Stimulated activated naive CD8-positive, alpha-beta T cell treated with anti-CD3 and anti-CD28 coated beads, Interleukin-15, amount 100 ng/mL, for 72 hours (primary cell): ENCODE results near the gene PCDHGA11.

Experiments used
- ATAC-seq: fragments of 150-1000 bp; cut with Tn5 transposase; 2 replicates; pipeline ENCODE4 v1.10.0; 2021; ENCODE audit warnings: mild to moderate bottlenecking, moderate library complexity
- DNase-seq, 2 donors: peaks; one replicate each; pipeline ENCODE4 v3.0.0; 2021 to 2022
- H3K27ac Mint-ChIP-seq, 2 donors: one replicate each; pipeline ENCODE4 v1.8.0; 2022; ENCODE audit warnings: mild to moderate bottlenecking in 2 of 2, mixed read lengths in 2 of 2, moderate library complexity in 2 of 2
- H3K27me3 Mint-ChIP-seq: one replicate; pipeline ENCODE4 v1.8.0; 2022; ENCODE audit warnings: mixed read lengths
- H3K4me1 Mint-ChIP-seq: one replicate; pipeline ENCODE4 v1.8.0; 2022; ENCODE audit warnings: mild to moderate bottlenecking, mixed read lengths
- H3K4me3 Mint-ChIP-seq, 2 donors: one replicate each; pipeline ENCODE4 v1.8.0; 2022; ENCODE audit warnings: mild to moderate bottlenecking in 2 of 2, mixed read lengths in 2 of 2, moderate library complexity in 1 of 2
- H3K9me3 Mint-ChIP-seq, 2 donors: one replicate each; pipeline ENCODE4 v1.8.0; 2022; ENCODE audit warnings: mixed read lengths in 2 of 2

PCDHGA11 gene

DNA sequence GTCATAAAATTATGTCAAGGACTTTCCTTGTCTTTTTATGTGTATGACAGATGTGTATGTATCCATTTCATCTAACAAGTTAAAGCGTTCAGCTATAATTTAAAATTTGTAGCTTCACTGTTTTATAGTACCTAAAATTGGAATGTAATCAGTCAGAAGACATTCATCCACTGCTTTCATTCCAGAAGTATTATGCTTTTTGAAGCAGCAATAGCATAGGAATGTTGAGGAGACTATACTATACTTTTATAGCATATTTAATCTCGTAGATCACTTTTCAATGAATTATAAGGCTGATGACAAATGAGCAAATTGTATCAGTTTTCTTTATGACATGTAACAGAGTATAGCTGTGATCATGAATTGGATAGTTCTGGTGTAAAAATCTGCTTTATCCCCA, 16.4 kb downstream of the PCDHGA11 start:
- H3K4me3 Mint-ChIP-seq: no peak overlapping the region
- no peak overlapping the region for H3K27ac Mint-ChIP-seq
- DNase-seq (no peak), ATAC-seq (no peak)
- H3K27me3 Mint-ChIP-seq: peaks cover 30% of the 10 kb centered on the region
- H3K4me1 Mint-ChIP-seq: peaks cover under 1% of the 10 kb centered on the region
- peaks cover 9 to 28% of the 10 kb centered on the region in 2 donors for H3K9me3 Mint-ChIP-seq

DNA sequence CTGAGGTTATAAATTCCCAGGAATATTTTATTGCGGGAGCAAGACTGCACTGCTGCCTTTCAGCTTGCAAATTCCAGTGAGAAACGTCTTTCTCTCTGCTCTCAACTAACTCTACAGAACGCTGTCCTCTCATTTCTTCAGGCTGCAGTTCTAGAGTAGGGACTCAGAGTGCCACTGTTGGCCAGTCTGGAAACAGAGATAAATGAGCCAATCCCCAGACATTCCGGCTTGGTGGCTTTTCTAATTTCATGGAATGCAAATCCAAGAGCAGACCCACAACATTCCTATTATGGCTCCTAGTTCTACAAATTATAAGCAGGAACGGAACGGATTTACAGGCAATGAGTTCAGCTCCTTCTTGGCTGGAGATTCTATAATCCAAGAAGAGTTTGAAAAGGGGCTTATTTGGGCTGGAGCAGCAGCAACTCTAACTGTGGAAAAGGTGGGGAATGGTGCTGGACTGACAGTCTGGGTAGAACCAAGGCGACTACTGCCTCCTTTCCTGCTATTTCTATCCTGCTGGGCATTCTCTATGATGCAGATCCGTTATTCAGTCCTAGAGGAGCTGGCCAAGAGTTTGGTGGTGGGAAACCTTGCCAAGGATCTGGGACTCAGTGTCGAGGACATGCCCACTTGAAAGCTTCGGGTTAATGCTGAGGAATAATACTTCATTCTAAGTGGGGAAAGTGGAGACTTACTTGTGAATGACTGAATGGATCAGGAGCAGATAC, 18.7 kb downstream of the PCDHGA11 start:
- H3K4me1 Mint-ChIP-seq: no peaks in the 10 kb centered on the region
- H3K9me3 Mint-ChIP-seq: peaks cover 4 to 13% of the 10 kb centered on the region in 2 donors
- no peak for DNase-seq
- no peak for ATAC-seq
- no peak overlapping the region for H3K27ac Mint-ChIP-seq
- H3K4me3 Mint-ChIP-seq: no peak overlapping the region
- H3K27me3 Mint-ChIP-seq: peaks cover 24% of the 10 kb centered on the region

DNA sequence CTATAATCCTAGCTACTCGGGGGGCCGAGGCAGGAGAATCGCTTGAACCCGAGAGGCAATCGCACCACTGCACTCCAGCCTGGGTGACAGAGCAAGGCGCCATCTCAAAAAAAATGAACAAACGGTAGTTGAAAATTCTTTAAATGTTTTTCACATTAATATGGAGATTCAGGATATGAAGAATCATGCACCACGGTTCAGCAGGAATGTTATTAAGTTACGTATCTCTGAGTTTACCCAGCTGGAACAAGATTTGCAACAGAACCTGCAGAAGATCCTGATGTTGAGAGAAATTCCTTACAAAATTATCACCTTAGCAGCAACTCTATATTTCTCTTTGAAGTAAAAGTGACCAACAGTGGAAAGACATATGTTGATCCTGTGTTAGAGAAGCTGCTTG, 19.5 kb downstream of the PCDHGA11 start:
- no peak for ATAC-seq
- Mint-ChIP-seq H3K4me1 (no peaks in the 10 kb centered on the region), H3K4me3 (no peak overlapping the region), H3K27me3 (peaks cover 31% of the 10 kb centered on the region), H3K27ac (no peak overlapping the region), H3K9me3 (peaks cover 4 to 13% of the 10 kb centered on the region in 2 donors)
- no peak for DNase-seq

DNA sequence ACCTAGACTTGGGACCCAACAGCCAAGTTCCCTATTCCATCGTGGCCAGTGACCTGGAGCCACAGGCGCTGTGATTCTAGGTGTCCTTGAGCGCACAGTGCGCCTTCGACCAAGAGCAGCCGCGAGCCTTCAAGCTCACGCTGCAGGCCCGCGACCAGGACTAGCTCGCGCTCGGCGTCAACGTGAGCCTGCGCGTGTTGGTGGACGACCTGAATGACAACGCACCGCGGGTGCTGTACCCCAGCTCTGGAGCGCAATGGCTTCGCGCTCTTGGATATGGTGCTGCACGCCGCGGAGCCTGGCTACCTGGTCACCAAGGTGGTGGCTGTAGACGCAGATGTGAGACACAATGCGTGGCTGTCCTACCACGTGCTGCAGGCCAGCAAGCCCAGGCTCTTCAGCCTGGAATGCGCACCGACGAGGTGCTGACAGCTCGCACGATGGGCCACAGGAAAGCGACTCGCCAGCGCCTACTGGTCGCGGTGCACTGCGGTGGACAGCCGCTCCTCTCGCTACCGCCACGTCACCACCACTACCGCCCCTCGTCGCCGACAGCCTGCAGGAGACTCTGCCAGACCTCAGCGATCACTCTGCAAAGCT, 20.8 kb downstream of the PCDHGA11 start:
- Mint-ChIP-seq H3K4me3 (no peak overlapping the region), H3K4me1 (no peaks in the 10 kb centered on the region), H3K27ac (no peak overlapping the region), H3K9me3 (peaks cover 4 to 13% of the 10 kb centered on the region in 2 donors), H3K27me3 (peaks cover 45% of the 10 kb centered on the region)
- no peak for ATAC-seq
- DNase-seq: no peak

DNA sequence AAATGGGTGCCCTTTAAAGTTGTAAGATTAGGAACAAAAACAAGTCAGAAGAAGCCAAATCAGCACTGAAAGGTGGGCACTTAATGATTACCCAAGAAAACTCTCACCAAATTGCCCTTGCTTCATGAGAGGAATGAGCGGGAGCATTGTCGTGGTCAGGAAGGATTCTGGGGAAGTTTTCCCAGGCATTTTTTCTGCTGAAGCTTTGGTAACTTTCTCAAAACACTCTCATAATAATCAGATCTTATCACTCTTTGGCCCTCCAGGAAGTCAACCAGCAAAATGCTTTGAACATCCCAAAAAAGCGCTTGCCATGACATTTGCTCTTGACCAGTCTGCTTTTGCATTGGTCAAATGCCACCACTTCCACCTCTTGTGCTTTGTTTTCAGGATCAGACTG, 44.5 kb downstream of the PCDHGA11 start:
- ATAC-seq (no peak), DNase-seq (no peak)
- H3K27ac Mint-ChIP-seq: no peak overlapping the region
- peaks cover 16% of the 10 kb centered on the region for H3K27me3 Mint-ChIP-seq
- no peak overlapping the region for H3K4me3 Mint-ChIP-seq
- no peaks in the 10 kb centered on the region for H3K9me3 Mint-ChIP-seq
- no peaks in the 10 kb centered on the region for H3K4me1 Mint-ChIP-seq
